ENCODE results near the gene FCER1A. TPM values are rescaled to one million over a fixed set of nuclear protein-coding genes. Genes with fewer than 3 reads are reported as not detected.

FCER1A gene
- total RNA-seq, 1 experiment from 2014 or later = not detected

- Histone ChIP-seq H3K36me3 (ENCODE audit: low read depth) (no peaks in the 10 kb centered on the region), H3K9me3 (ENCODE audit: insufficient read depth, low read depth) (no peaks in the 10 kb centered on the region), H3K4me1 (replicated peaks; ENCODE audit: insufficient read depth) (no peaks in the 10 kb centered on the region; the same call in 1 of the 2 replicates), H2AFZ (no peak overlapping the region), H4K20me1 (ENCODE audit: insufficient read depth) (no peaks in the 10 kb centered on the region), H3K79me2 (ENCODE audit: low read depth) (no peaks in the 10 kb centered on the region), H3K27me3 (ENCODE audit: insufficient read depth, low read depth) (no peaks in the 10 kb centered on the region; the same call in 1 of the 2 replicates), H3K4me3 (no peak overlapping the region), H3K27ac (no peak overlapping the region), H3F3A (ENCODE audit: insufficient read depth, low read depth) (no peaks in the 10 kb centered on the region), H3K4me2 (no peak overlapping the region), H3K9me2 (ENCODE audit: insufficient read depth) (no peaks in the 10 kb centered on the region)
- no peak for DNase-seq
- no TSS peak for BruUV-seq (replicated peaks)
- intact Hi-C loops (cut with micrococcal nuclease; ENCODE audit: unreplicated experiment) = no loop called here
- POLR2A ChIA-PET (ENCODE audit: unreplicated experiment) = no interaction called here
- TF ChIP-seq CTCF (conservative IDR thresholded peaks at IDR 0.05) (no peak), EZH2 (IDR thresholded peaks at IDR 0.05; ENCODE audit: low read depth) (no peak)
- CTCF ChIA-PET = no interaction called here
Measured at GRCh38 chr1:159279773-159280172, 22.4 kb upstream of the FCER1A start.

GRCh38 chr1:159282118-159282517 lies 20.0 kb upstream of the FCER1A start:
- H3K9me2 ChIP-seq (ENCODE audit: insufficient read depth) = no peaks in the 10 kb centered on the region
- no peak overlapping the region for H2AFZ ChIP-seq
- no peaks in the 10 kb centered on the region for H3K36me3 ChIP-seq (ENCODE audit: low read depth)
- CTCF ChIA-PET = no interaction called here
- peak in 1 of 2 experiments; percentile 50 for DNase-seq
- H3K27ac ChIP-seq = no peak overlapping the region
- no TSS peak for BruUV-seq (replicated peaks)
- no peaks in the 10 kb centered on the region; the same call in 1 of the 2 replicates for H3K4me1 ChIP-seq (replicated peaks; ENCODE audit: insufficient read depth)
- no peaks in the 10 kb centered on the region for H4K20me1 ChIP-seq (ENCODE audit: insufficient read depth)
- TF ChIP-seq CTCF (conservative IDR thresholded peaks at IDR 0.05) = no peak
- no peak for TF ChIP-seq EZH2 (IDR thresholded peaks at IDR 0.05; ENCODE audit: low read depth)
- no peaks in the 10 kb centered on the region for H3K79me2 ChIP-seq (ENCODE audit: low read depth)
- no peaks in the 10 kb centered on the region; the same call in 1 of the 2 replicates for H3K27me3 ChIP-seq (ENCODE audit: insufficient read depth, low read depth)
- H3K4me3 ChIP-seq = no peak overlapping the region
- intact Hi-C loops (cut with micrococcal nuclease; ENCODE audit: unreplicated experiment) = no loop called here
- H3K9me3 ChIP-seq (ENCODE audit: insufficient read depth, low read depth) = no peaks in the 10 kb centered on the region
- H3K4me2 ChIP-seq = no peak overlapping the region
- POLR2A ChIA-PET (ENCODE audit: unreplicated experiment) = no interaction called here
- H3F3A ChIP-seq (ENCODE audit: insufficient read depth, low read depth) = no peaks in the 10 kb centered on the region

GRCh38 chr1:159289060-159289459 lies 13.1 kb upstream of the FCER1A start:
- Histone ChIP-seq H4K20me1 (ENCODE audit: insufficient read depth) (no peaks in the 10 kb centered on the region), H3K4me1 (replicated peaks; ENCODE audit: insufficient read depth) (no peaks in the 10 kb centered on the region), H3K4me2 (no peak overlapping the region), H3K36me3 (ENCODE audit: low read depth) (no peaks in the 10 kb centered on the region), H3K79me2 (ENCODE audit: low read depth) (no peaks in the 10 kb centered on the region), H3K27ac (no peak overlapping the region), H3K9me2 (ENCODE audit: insufficient read depth) (no peaks in the 10 kb centered on the region), H2AFZ (no peak overlapping the region), H3K27me3 (ENCODE audit: insufficient read depth, low read depth) (no peaks in the 10 kb centered on the region), H3F3A (ENCODE audit: insufficient read depth, low read depth) (no peaks in the 10 kb centered on the region), H3K9me3 (ENCODE audit: insufficient read depth, low read depth) (no peaks in the 10 kb centered on the region), H3K4me3 (no peak overlapping the region)
- intact Hi-C loops (cut with micrococcal nuclease; ENCODE audit: unreplicated experiment) = no loop called here
- ChIA-PET POLR2A (ENCODE audit: unreplicated experiment) (no interaction called here), CTCF (no interaction called here)
- DNase-seq = no peak
- TF ChIP-seq CTCF (conservative IDR thresholded peaks at IDR 0.05) (no peak), EZH2 (IDR thresholded peaks at IDR 0.05; ENCODE audit: low read depth) (no peak)
- BruUV-seq (replicated peaks) = no TSS peak
